B cell (primary cell): ENCODE measurements around the gene SLC25A25. TPM values are rescaled to one million over a fixed set of nuclear protein-coding genes. Genes with fewer than 3 reads are reported as not detected.

Experiments used
- ATAC-seq: fragments of 200-7000 bp; cut with Tn5 transposase; one replicate; pipeline ENCODE4 v1.10.0; 2021; ENCODE audit warnings: low read depth, mild to moderate bottlenecking, moderate number of reproducible peaks, moderate library complexity
- CTCF ChIA-PET: fragments of 350-600 bp; sonication (Branson Sonifier 250); formaldehyde crosslinking; loops from one replicate; lab custom pipeline; 2021; ENCODE audit warnings: antibody characterized with exemption, inconsistent platforms; lab: Charles Lee
- POLR2A ChIA-PET: fragments of 350-600 bp; sonication (Branson Sonifier 250); formaldehyde crosslinking; loops from one replicate; lab custom pipeline; 2021; ENCODE audit warnings: antibody characterized with exemption; lab: Charles Lee
- DNase-seq: peaks from one replicate; pipeline ENCODE4 v3.0.0; 2013
- H2AFZ ChIP-seq: 2 replicates; pipeline ENCODE4 v1.6.1; 2012; ENCODE audit warnings: mild to moderate bottlenecking, low read depth, low read length; ENCODE audit not compliant: insufficient read depth, poor library complexity, severe bottlenecking
- H3K27ac ChIP-seq, 2 donors: 1 replicate in 1 of 2; 2 replicates in 1 of 2; pipeline ENCODE4 v1.5.1; 2012 to 2013; ENCODE audit warnings: low read length in 2 of 2, mild to moderate bottlenecking in 2 of 2, moderate library complexity in 1 of 2
- H3K27me3 ChIP-seq, 4 experiments: fragments of 200-600 bp in 1 of 4; sonication (generic) in 1 of 4; replicated peaks in 1 of 4; 1 replicate in 2 of 4; 2 replicates in 2 of 4; pipeline versions ENCODE4 v1.6.1 to v1.7.0; 2013 to 2016; ENCODE audit warnings: low read length in 3 of 4, mild to moderate bottlenecking in 2 of 4, mixed read lengths in 1 of 4, moderate library complexity in 1 of 4; ENCODE audit not compliant: insufficient read depth in 4 of 4, control insufficient read depth in 3 of 4; ENCODE audit errors: control extremely low read depth in 1 of 4
- H3K36me3 ChIP-seq, 2 experiments: replicated peaks in 1 of 2; 1 replicate in 1 of 2; 2 replicates in 1 of 2; pipeline versions ENCODE4 v1.6.1 to v1.7.1; 2013; ENCODE audit warnings: low read length in 1 of 2; ENCODE audit not compliant: insufficient read depth in 2 of 2, control insufficient read depth in 1 of 2; ENCODE audit errors: control extremely low read depth in 1 of 2, extremely low read depth in 1 of 2
- H3K4me1 ChIP-seq, 2 donors: fragments of 200-600 bp in 1 of 2; sonication (generic) in 1 of 2; 1 replicate in 1 of 2; 2 replicates in 1 of 2; pipeline versions ENCODE4 v1.5.1 to v1.6.1; 2013 to 2017; ENCODE audit warnings: low read length in 2 of 2; ENCODE audit not compliant: control insufficient read depth in 2 of 2, insufficient read depth in 2 of 2
- H3K4me2 ChIP-seq: replicated peaks from 2 replicates; pipeline ENCODE3; 2012; ENCODE audit warnings: mild to moderate bottlenecking, low read depth, low read length; ENCODE audit not compliant: poor library complexity, severe bottlenecking
- H3K4me3 ChIP-seq, 5 experiments: fragments of 200-600 bp in 1 of 5; sonication (generic) in 1 of 5; 1 replicate in 3 of 5; 2 replicates in 2 of 5; pipeline versions ENCODE4 v1.5.1 to v1.7.0; 2011 to 2016; ENCODE audit warnings: low read length in 4 of 5, mild to moderate bottlenecking in 4 of 5, low read depth in 2 of 5, control low read depth in 1 of 5, moderate library complexity in 1 of 5; ENCODE audit not compliant: insufficient read depth in 1 of 5; ENCODE audit errors: control extremely low read depth in 1 of 5, extremely low read depth in 1 of 5
- H3K79me2 ChIP-seq: fragments of 200-600 bp; sonication (generic); one replicate; pipeline ENCODE4 v1.6.0; 2016; ENCODE audit warnings: low read length; ENCODE audit not compliant: control insufficient read depth, insufficient read depth
- H3K9ac ChIP-seq: fragments of 200-600 bp; sonication (generic); 2 replicates; pipeline ENCODE4 v1.6.1; 2017; ENCODE audit warnings: mild to moderate bottlenecking, low read length, moderate library complexity
- H3K9me3 ChIP-seq, 3 donors: one replicate each; pipeline versions ENCODE4 v1.6.1 to v1.7.1; 2013; ENCODE audit warnings: low read length in 2 of 3; ENCODE audit not compliant: control insufficient read depth in 2 of 3, insufficient read depth in 1 of 3; ENCODE audit errors: control extremely low read depth in 1 of 3
- H4K20me1 ChIP-seq: 2 replicates; pipeline ENCODE4 v1.6.0; 2012; ENCODE audit warnings: mild to moderate bottlenecking, low read length; ENCODE audit not compliant: insufficient read depth, control insufficient read depth, poor library complexity, severe bottlenecking
- H3K27ac Mint-ChIP-seq: one replicate; pipeline ENCODE4 v1.8.0; 2021; ENCODE audit warnings: mixed read lengths
- H3K27me3 Mint-ChIP-seq: one replicate; pipeline ENCODE4 v1.8.0; 2021; ENCODE audit warnings: mixed read lengths
- H3K4me1 Mint-ChIP-seq: one replicate; pipeline ENCODE4 v1.8.0; 2021; ENCODE audit warnings: mixed read lengths
- H3K4me3 Mint-ChIP-seq: one replicate; pipeline ENCODE4 v1.8.0; 2021; ENCODE audit warnings: mixed read lengths
- H3K9me3 Mint-ChIP-seq: one replicate; pipeline ENCODE4 v1.8.0; 2022; ENCODE audit warnings: mixed read lengths; ENCODE audit not compliant: insufficient read depth
- EZH2 ChIP-seq: IDR thresholded peaks from 2 replicates; pipeline ENCODE4 v1.6.1; 2012; ENCODE audit warnings: borderline replicate concordance, low read depth, mild to moderate bottlenecking, moderate library complexity, low read length; ENCODE audit not compliant: insufficient read depth, poor library complexity, severe bottlenecking
- WGBS: methylation state at CpG from one replicate; pipeline ENCODE4 v1.1.5; 2013; ENCODE audit warnings: missing lambda C conversion rate; ENCODE audit not compliant: insufficient coverage; 5-methylcytosine and 5-hydroxymethylcytosine counted together
- intact Hi-C: fragments of 100-400 bp; cut with micrococcal nuclease; formaldehyde crosslinking; loops from one replicate; pipeline ENCODE4 v1.10.0; 2022
- polyA plus RNA-seq: library from polyadenylated mRNA; depleted of rRNA; stranded (reverse); fragments of >200 nt; gene quantifications from 2 replicates; pipeline ENCODE4 v1.2.3, GENCODE V29; 2012
- total RNA-seq, 2 donors: library from RNA; stranded (reverse); fragments of 120-200 nt in 1 of 2; gene quantifications; 1 replicate in 1 of 2; 2 replicates in 1 of 2; pipeline versions ENCODE4 v1.2.3 to v1.2.4, GENCODE V29; 2013 to 2022
- TF ChIP-seq, protein P1 (sequence below): fragments of 200-600 bp; IDR thresholded peaks from one replicate; pipeline ENCODE4 v1.8.0; 2022; ENCODE audit warnings: antibody characterized with exemption, mild to moderate bottlenecking

The SLC25A25 gene
- total and polyA plus RNA-seq, 2 donors (not counting 1 experiment from before 2014, with no cell fraction given) = 12.1 to 18.6 TPM

DNA sequence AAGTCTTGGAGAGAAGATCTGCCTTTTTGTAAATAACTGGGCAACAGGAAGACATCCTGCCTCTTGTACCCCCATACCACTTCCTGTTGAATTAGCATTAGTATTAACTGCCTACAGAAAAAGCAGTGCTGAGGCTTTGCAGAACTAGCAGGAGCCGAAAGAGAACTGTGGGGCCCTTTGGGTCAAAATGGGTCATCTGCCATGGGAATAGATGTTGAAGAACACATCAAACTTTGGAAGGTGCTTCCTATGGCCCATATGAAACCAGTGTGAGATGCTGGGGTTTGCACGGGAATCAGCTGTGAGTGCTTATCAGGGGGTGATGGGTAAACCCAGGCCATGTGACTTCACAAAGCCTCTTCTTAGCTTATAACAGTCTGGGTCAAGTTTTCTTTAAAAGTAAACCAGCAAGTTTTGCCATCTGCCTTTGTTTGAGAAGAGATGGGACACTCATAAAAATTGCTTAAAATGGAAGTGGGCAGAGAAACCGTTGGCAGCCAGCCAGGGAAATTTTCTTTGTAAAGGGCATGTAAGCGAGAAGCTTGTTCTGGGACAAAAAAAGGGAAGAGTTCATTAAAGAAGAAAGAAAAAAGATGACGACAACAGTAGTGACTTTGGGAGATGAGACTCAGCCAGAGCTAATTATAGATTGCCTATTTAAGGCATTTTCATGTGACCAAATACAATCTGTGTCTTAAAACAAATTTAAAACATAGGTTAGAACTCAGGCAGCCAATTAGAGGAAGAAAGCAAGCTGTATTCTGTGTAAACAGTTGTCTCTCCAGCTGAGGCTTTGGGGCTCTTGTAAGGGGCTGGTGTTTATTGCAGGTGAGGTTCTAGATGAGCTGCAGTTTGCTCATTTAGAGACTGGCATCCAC lies 4.4 kb downstream of the SLC25A25 start:
- no peaks in the 10 kb centered on the region for H3K9me3 Mint-ChIP-seq
- no peak for TF ChIP-seq EZH2
- TF ChIP-seq, protein P1, sequence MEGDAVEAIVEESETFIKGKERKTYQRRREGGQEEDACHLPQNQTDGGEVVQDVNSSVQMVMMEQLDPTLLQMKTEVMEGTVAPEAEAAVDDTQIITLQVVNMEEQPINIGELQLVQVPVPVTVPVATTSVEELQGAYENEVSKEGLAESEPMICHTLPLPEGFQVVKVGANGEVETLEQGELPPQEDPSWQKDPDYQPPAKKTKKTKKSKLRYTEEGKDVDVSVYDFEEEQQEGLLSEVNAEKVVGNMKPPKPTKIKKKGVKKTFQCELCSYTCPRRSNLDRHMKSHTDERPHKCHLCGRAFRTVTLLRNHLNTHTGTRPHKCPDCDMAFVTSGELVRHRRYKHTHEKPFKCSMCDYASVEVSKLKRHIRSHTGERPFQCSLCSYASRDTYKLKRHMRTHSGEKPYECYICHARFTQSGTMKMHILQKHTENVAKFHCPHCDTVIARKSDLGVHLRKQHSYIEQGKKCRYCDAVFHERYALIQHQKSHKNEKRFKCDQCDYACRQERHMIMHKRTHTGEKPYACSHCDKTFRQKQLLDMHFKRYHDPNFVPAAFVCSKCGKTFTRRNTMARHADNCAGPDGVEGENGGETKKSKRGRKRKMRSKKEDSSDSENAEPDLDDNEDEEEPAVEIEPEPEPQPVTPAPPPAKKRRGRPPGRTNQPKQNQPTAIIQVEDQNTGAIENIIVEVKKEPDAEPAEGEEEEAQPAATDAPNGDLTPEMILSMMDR = no peak
- ChIA-PET CTCF (interaction anchor here (0.6 to 2.1 kb wide), 13 partner anchors 10 to 142 kb away, joined by 3 to 11 read pairs (median 5); no protein-coding TSS in a partner anchor), POLR2A (interaction anchor here (0.5 to 1.0 kb wide), 3 partner anchors 11 to 146 kb away, joined by 4 to 5 read pairs (median 4); partner anchors contain the start of gene PTGES2)
- H3K36me3 ChIP-seq = no peaks in the 10 kb centered on the region
- DNase-seq (peak; percentile 87), ATAC-seq (peak; percentile 6)
- peaks cover 47% of the 10 kb centered on the region for H3K4me1 Mint-ChIP-seq
- peak overlapping the region; percentile 37 for H2AFZ ChIP-seq
- peaks cover 49 to 57% of the 10 kb centered on the region in 2 donors for H3K4me1 ChIP-seq
- no peaks in the 10 kb centered on the region for H3K9me3 ChIP-seq
- no peaks in the 10 kb centered on the region for H4K20me1 ChIP-seq
- H3K27me3 ChIP-seq = no peaks in the 10 kb centered on the region
- peak overlapping the region; percentile 18 to 66 (median 40) for H3K4me3 ChIP-seq
- H3K4me2 ChIP-seq = peak overlapping the region; percentile 71
- 0% methylated on average over 4 of the region's 5 CpGs for WGBS
- intact Hi-C loops = loop anchor here (1.0 kb wide), 1 partner anchor 22 kb away; no protein-coding TSS in a partner anchor
- peak overlapping the region; percentile 80 for H3K4me3 Mint-ChIP-seq
- peaks cover 76% of the 10 kb centered on the region for H3K79me2 ChIP-seq
- H3K9ac ChIP-seq = peak overlapping the region; percentile 52
- no peaks in the 10 kb centered on the region for H3K27me3 Mint-ChIP-seq
- H3K27ac Mint-ChIP-seq = peak overlapping the region; percentile 94
- H3K27ac ChIP-seq = peak overlapping the region; percentile 95 to 96
